OCI-LY1 (cell line): ENCODE results near the gene ASB8.

Experiments
- H2AFZ ChIP-seq: fragments of 200-600 bp; sonication (generic), shearing (Covaris generic); 2 replicates; pipeline ENCODE4 v1.6.0; 2014; ENCODE audit warnings: antibody characterized with exemption, mild to moderate bottlenecking, low read length
- H3F3A ChIP-seq: fragments of 200-600 bp; sonication (generic), shearing (Covaris generic); 2 replicates; pipeline ENCODE4 v1.6.0; 2014; ENCODE audit warnings: mild to moderate bottlenecking, antibody characterized with exemption, low read length, moderate library complexity; ENCODE audit not compliant: insufficient read depth
- H3K27ac ChIP-seq: fragments of 200-600 bp; sonication (generic); 2 replicates; pipeline ENCODE4 v1.5.1; 2014; ENCODE audit warnings: low read length, mixed run types, mild to moderate bottlenecking, low read depth; ENCODE audit not compliant: poor library complexity, severe bottlenecking
- H3K27me3 ChIP-seq: fragments of 200-600 bp; sonication (generic); 2 replicates; pipeline ENCODE4 v1.6.0; 2014; ENCODE audit warnings: antibody characterized with exemption, mild to moderate bottlenecking, low read length, moderate library complexity; ENCODE audit not compliant: insufficient read depth
- H3K36me3 ChIP-seq: fragments of 200-600 bp; sonication (generic); 2 replicates; pipeline ENCODE4 v1.6.1; 2014; ENCODE audit warnings: mild to moderate bottlenecking, antibody characterized with exemption, low read length, moderate library complexity, mixed read lengths; ENCODE audit not compliant: insufficient read depth
- H3K4me1 ChIP-seq: fragments of 200-600 bp; sonication (generic); 2 replicates; pipeline ENCODE4 v1.5.1; 2014; ENCODE audit warnings: mild to moderate bottlenecking, low read length, moderate library complexity; ENCODE audit not compliant: insufficient read depth, severe bottlenecking
- H3K4me2 ChIP-seq: fragments of 200-600 bp; sonication (generic), shearing (Covaris generic); 2 replicates; pipeline ENCODE4 v1.6.1; 2014; ENCODE audit warnings: low read length
- H3K4me3 ChIP-seq: fragments of 200-600 bp; sonication (generic); 2 replicates; pipeline ENCODE4 v1.5.1; 2014; ENCODE audit warnings: low read length, low read depth, mild to moderate bottlenecking, mixed read lengths; ENCODE audit not compliant: poor library complexity, severe bottlenecking
- H3K79me2 ChIP-seq: fragments of 200-600 bp; shearing (Covaris generic); 2 replicates; pipeline ENCODE4 v1.6.1; 2016; ENCODE audit warnings: mixed run types, low read length, mixed read lengths; ENCODE audit not compliant: insufficient read depth
- H3K9ac ChIP-seq: fragments of 200-600 bp; sonication (generic), shearing (Covaris generic); 2 replicates; pipeline ENCODE4 v1.6.1; 2014; ENCODE audit warnings: mild to moderate bottlenecking, low read length, mixed read lengths
- H3K9me2 ChIP-seq: fragments of 200-600 bp; sonication (generic), shearing (Covaris generic); 2 replicates; pipeline ENCODE4 v1.6.1; 2014; ENCODE audit warnings: low read depth, mild to moderate bottlenecking, low read length, mixed read lengths
- H3K9me3 ChIP-seq: fragments of 200-600 bp; shearing (Covaris generic); 2 replicates; pipeline ENCODE4 v1.6.1; 2014; ENCODE audit warnings: low read length, mixed read lengths
- H4K20me1 ChIP-seq: fragments of 200-600 bp; sonication (generic), shearing (Covaris generic); 2 replicates; pipeline ENCODE4 v1.6.0; 2016; ENCODE audit warnings: mild to moderate bottlenecking, low read length; ENCODE audit not compliant: insufficient read depth
- EZH2 ChIP-seq: fragments of 200-600 bp; sonication (generic), shearing (Covaris generic); IDR thresholded peaks from 2 replicates; pipeline ENCODE4 v1.8.0; 2017; ENCODE audit warnings: borderline replicate concordance, mixed run types, mild to moderate bottlenecking, antibody characterized with exemption, low read length, moderate library complexity, mixed read lengths
- TF ChIP-seq, protein P1 (sequence below): fragments of 200-600 bp; sonication (generic), shearing (Covaris generic); IDR thresholded peaks from 2 replicates; pipeline ENCODE4 v1.5.1; 2017; ENCODE audit warnings: mild to moderate bottlenecking, antibody characterized with exemption, low read length, moderate library complexity, mixed read lengths

Gene ASB8

DNA sequence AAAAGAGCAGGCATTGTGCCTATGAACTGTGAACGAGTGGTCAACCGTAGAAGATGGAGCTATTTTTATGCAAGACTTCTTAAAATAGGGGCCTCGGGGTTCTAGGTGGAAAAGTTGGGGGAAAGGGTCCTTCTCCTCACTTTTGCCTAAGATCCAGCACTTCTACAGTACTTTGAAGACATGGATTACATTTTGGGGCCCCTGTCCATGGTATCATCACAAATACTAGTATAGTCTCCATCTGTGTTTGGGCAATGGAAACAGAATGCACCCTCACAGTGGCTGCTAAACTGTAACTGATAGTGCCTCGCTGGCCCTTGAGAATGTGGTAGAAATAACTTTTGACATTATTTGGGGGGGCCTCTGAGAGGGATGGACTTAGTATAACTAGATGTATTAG, 20.7 kb upstream of the ASB8 start:
- no peaks in the 10 kb centered on the region for H3F3A ChIP-seq
- peaks cover 7% of the 10 kb centered on the region for H3K4me1 ChIP-seq
- no peak overlapping the region for H3K4me2 ChIP-seq
- H3K27ac ChIP-seq = no peak overlapping the region
- peaks cover 3% of the 10 kb centered on the region; the same call in 1 of the 2 replicates for H3K27me3 ChIP-seq
- H3K36me3 ChIP-seq = no peaks in the 10 kb centered on the region
- no peaks in the 10 kb centered on the region for H3K9me3 ChIP-seq
- H2AFZ ChIP-seq = no peak overlapping the region
- TF ChIP-seq EZH2 = no peak
- TF ChIP-seq, protein P1, sequence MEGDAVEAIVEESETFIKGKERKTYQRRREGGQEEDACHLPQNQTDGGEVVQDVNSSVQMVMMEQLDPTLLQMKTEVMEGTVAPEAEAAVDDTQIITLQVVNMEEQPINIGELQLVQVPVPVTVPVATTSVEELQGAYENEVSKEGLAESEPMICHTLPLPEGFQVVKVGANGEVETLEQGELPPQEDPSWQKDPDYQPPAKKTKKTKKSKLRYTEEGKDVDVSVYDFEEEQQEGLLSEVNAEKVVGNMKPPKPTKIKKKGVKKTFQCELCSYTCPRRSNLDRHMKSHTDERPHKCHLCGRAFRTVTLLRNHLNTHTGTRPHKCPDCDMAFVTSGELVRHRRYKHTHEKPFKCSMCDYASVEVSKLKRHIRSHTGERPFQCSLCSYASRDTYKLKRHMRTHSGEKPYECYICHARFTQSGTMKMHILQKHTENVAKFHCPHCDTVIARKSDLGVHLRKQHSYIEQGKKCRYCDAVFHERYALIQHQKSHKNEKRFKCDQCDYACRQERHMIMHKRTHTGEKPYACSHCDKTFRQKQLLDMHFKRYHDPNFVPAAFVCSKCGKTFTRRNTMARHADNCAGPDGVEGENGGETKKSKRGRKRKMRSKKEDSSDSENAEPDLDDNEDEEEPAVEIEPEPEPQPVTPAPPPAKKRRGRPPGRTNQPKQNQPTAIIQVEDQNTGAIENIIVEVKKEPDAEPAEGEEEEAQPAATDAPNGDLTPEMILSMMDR = no peak
- H3K4me3 ChIP-seq = no peak overlapping the region
- no peak overlapping the region for H3K9ac ChIP-seq
- H3K79me2 ChIP-seq = no peaks in the 10 kb centered on the region
- no peaks in the 10 kb centered on the region for H4K20me1 ChIP-seq
- no peaks in the 10 kb centered on the region for H3K9me2 ChIP-seq

DNA sequence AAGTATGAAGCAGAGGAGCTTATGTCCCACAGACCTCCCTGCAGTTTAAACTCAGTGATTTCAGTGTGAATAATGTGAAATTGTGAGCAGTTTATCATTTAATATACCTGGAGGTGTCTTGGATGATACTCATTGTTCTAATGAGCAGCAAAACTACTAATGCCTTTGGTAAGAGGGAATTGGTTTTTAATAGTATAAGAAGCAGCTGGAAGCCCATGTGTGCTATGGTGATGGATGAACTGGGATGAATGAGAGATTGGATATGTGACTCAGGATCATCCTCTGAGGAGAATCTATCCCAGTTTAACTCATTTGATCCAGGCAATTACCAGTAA, 19.1 kb upstream of the ASB8 start:
- H3K9me2 ChIP-seq = no peaks in the 10 kb centered on the region
- no peaks in the 10 kb centered on the region for H3K9me3 ChIP-seq
- H3K9ac ChIP-seq = no peak overlapping the region
- no peak overlapping the region for H3K27ac ChIP-seq
- H3K36me3 ChIP-seq = no peaks in the 10 kb centered on the region
- no peaks in the 10 kb centered on the region for H3K79me2 ChIP-seq
- H4K20me1 ChIP-seq = no peaks in the 10 kb centered on the region
- no peak overlapping the region for H3K4me3 ChIP-seq
- no peak overlapping the region for H3K4me2 ChIP-seq
- TF ChIP-seq EZH2 = no peak
- TF ChIP-seq, protein P1 = no peak
- H3K4me1 ChIP-seq = no peaks in the 10 kb centered on the region
- H3F3A ChIP-seq = no peaks in the 10 kb centered on the region
- no peak overlapping the region for H2AFZ ChIP-seq
- H3K27me3 ChIP-seq = peaks cover 3% of the 10 kb centered on the region; the same call in 1 of the 2 replicates

GRCh38 chr12:48175613-48176416, 18.5 kb upstream of the ASB8 start:
- H4K20me1 ChIP-seq = no peaks in the 10 kb centered on the region
- no peaks in the 10 kb centered on the region for H3K9me3 ChIP-seq
- H3K4me2 ChIP-seq = no peak overlapping the region
- no peaks in the 10 kb centered on the region for H3K36me3 ChIP-seq
- no peak overlapping the region for H2AFZ ChIP-seq
- no peak overlapping the region for H3K27ac ChIP-seq
- TF ChIP-seq, protein P1 = no peak
- no peak for TF ChIP-seq EZH2
- H3K79me2 ChIP-seq = no peaks in the 10 kb centered on the region
- H3K4me3 ChIP-seq = no peak overlapping the region
- H3K27me3 ChIP-seq = peaks cover 3% of the 10 kb centered on the region; the same call in 1 of the 2 replicates
- H3K9me2 ChIP-seq = no peaks in the 10 kb centered on the region
- no peak overlapping the region for H3K9ac ChIP-seq
- no peaks in the 10 kb centered on the region for H3K4me1 ChIP-seq
- H3F3A ChIP-seq = no peaks in the 10 kb centered on the region
